Right lobe of liver (tissue), 6 donors: ENCODE measurements around the gene MLXIPL. TPM values are rescaled to one million over a fixed set of nuclear protein-coding genes. Genes with fewer than 3 reads are reported as not detected.
A peak's percentile ranks its signal among the peaks of the same experiment; 100 is the strongest.

Experiments used
- ATAC-seq, 4 donors: fragments of 200-7000 bp; cut with Tn5 transposase; one replicate each; pipeline ENCODE4 v1.9.1; 2020; ENCODE audit warnings: mild to moderate bottlenecking in 4 of 4, moderate library complexity in 4 of 4
- DNase-seq, 3 donors: peaks; one replicate each; pipeline ENCODE4 v3.0.0-alpha.2; 2020
- H3K27ac ChIP-seq, 3 donors: fragments of 200-600 bp; one replicate each; pipeline ENCODE4 v1.8.0; 2022
- H3K27me3 ChIP-seq, 2 donors: fragments of 200-600 bp; one replicate each; pipeline ENCODE4 v1.8.0; 2022
- H3K36me3 ChIP-seq, 4 donors: fragments of 200-600 bp; sonication (generic) in 1 of 4; one replicate each; pipeline versions ENCODE4 v1.5.1 to v1.8.0; 2017 to 2022; ENCODE audit warnings: control low read depth in 1 of 4
- H3K4me1 ChIP-seq, 4 donors: fragments of 200-600 bp; sonication (generic) in 1 of 4; one replicate each; pipeline versions ENCODE4 v1.5.1 to v1.8.0; 2017 to 2022; ENCODE audit warnings: control low read depth in 1 of 4
- H3K4me3 ChIP-seq, 3 donors: fragments of 200-600 bp; one replicate each; pipeline ENCODE4 v1.8.0; 2022
- H3K9me3 ChIP-seq, 4 donors: fragments of 200-600 bp; sonication (generic) in 1 of 4; one replicate each; pipeline versions ENCODE4 v1.5.1 to v1.8.0; 2017 to 2022; ENCODE audit warnings: control low read depth in 1 of 4
- POLR2A ChIP-seq: fragments of 450-650 bp; IDR thresholded peaks from one replicate; pipeline ENCODE4 v1.6.1; 2017; ENCODE audit warnings: antibody characterized with exemption, mild to moderate bottlenecking
- WGBS: methylation state at CpG from one replicate; pipeline ENCODE4 v1.1.6; 2018; ENCODE audit warnings: low coverage, low lambda C conversion rate; ENCODE audit not compliant: insufficient coverage; ENCODE audit errors: missing lambda C conversion rate; 5-methylcytosine and 5-hydroxymethylcytosine counted together
- intact Hi-C, 2 donors: fragments of 100-400 bp; cut with DNase I; formaldehyde crosslinking; loops; one replicate each; pipeline versions ENCODE4 v1.11.2 to v1.14.1; 2022
- total RNA-seq, 6 experiments: library from RNA; depleted of rRNA in 2 of 6; stranded (reverse); fragments of >200 nt in 2 of 6; fragmentation: NEBNext Ultra II Directional in 3 of 6; extraction: Animal tissue kit (Norgen Biotek cat#: 25700) in 3 of 6; gene quantifications; one replicate each; pipeline versions ENCODE4 v1.1.0 to v1.2.4, GENCODE V29; 2016 to 2023
- TF ChIP-seq, protein P1 (sequence below), 4 donors: fragments of 200-600 bp in 3 of 4; fragments of 450-650 bp in 1 of 4; IDR thresholded peaks; one replicate each; pipeline versions ENCODE4 v1.5.1 to v1.8.0; 2016 to 2022; ENCODE audit warnings: antibody characterized with exemption in 4 of 4, mild to moderate bottlenecking in 2 of 4
- donor health status: DM: no; HTN: yes; CAD: no.
- donor health status: DM: no; HTN: no; CAD: no.
- donor health status: DM: no; HTN: no; CAD: no.
- donor health status: DM: no; HTN: yes; CAD: no.
- donor health status: DM: no; HTN: yes; CAD: no.

Gene MLXIPL
- total RNA-seq, 6 experiments from 2014 or later, result 53.5 to 552 (median 225) TPM

DNA sequence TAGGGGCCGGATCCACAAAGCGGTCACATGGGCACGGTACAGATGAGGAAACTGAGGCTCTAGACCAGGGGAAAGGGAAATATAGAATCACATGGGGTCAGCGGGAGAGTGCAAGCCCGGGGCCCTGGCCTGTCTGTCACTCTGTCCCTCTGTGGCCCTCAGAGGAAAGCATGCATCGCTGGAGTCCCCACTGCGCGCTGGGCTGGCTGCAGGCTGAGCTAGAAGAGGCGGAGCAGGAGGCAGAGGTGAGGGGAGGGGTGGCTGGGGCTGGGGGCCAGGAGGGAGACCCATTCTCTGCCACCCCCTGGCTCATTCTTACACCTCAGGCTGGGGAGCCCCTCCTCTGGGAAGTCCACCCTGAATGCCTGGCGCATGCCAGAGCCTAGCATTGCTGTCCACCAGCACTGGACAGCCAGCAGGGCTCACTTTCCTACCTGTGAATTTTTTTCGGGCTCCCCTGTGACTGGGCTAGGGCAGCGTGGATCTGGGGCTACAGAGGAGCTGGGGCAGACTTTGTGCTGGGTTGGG, 45.6 kb upstream of the MLXIPL start:
- intact Hi-C loops, result loop anchor here in 1 of 2 donors (10.0 kb wide), 2 partner anchors 55 to 65 kb away; no protein-coding TSS in a partner anchor
- DNase-seq (no peak), ATAC-seq (no peak)
- Histone ChIP-seq H3K27ac (no peak overlapping the region), H3K4me1 (peaks cover 0 to 10% (median under 1%) of the 10 kb centered on the region in 4 donors), H3K4me3 (no peak overlapping the region), H3K27me3 (no peaks in the 10 kb centered on the region), H3K9me3 (no peaks in the 10 kb centered on the region), H3K36me3 (no peaks in the 10 kb centered on the region)
- 72% methylated on average over 4 of the region's 12 CpGs for WGBS
- TF ChIP-seq, protein P1, sequence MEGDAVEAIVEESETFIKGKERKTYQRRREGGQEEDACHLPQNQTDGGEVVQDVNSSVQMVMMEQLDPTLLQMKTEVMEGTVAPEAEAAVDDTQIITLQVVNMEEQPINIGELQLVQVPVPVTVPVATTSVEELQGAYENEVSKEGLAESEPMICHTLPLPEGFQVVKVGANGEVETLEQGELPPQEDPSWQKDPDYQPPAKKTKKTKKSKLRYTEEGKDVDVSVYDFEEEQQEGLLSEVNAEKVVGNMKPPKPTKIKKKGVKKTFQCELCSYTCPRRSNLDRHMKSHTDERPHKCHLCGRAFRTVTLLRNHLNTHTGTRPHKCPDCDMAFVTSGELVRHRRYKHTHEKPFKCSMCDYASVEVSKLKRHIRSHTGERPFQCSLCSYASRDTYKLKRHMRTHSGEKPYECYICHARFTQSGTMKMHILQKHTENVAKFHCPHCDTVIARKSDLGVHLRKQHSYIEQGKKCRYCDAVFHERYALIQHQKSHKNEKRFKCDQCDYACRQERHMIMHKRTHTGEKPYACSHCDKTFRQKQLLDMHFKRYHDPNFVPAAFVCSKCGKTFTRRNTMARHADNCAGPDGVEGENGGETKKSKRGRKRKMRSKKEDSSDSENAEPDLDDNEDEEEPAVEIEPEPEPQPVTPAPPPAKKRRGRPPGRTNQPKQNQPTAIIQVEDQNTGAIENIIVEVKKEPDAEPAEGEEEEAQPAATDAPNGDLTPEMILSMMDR (IDR thresholded peaks at IDR 0.05), result no peak
- TF ChIP-seq POLR2A, result no peak

- TF ChIP-seq POLR2A, result no peak
- TF ChIP-seq, protein P1 (IDR thresholded peaks at IDR 0.05), result no peak
- no peaks in the 10 kb centered on the region for H3K9me3 ChIP-seq
- ATAC-seq, result no peak
- no peak overlapping the region for H3K4me3 ChIP-seq
- 68% methylated on average over 2 of the region's 19 CpGs for WGBS
- no peaks in the 10 kb centered on the region for H3K27me3 ChIP-seq
- DNase-seq, result no peak
- no peak overlapping the region for H3K27ac ChIP-seq
- no peaks in the 10 kb centered on the region for H3K36me3 ChIP-seq
- H3K4me1 ChIP-seq, result peaks cover 0 to 10% (median under 1%) of the 10 kb centered on the region in 4 donors
- intact Hi-C loops, result no loop called here
Measured at GRCh38 chr7:73669288-73669701, 45.0 kb upstream of the MLXIPL start.

DNA sequence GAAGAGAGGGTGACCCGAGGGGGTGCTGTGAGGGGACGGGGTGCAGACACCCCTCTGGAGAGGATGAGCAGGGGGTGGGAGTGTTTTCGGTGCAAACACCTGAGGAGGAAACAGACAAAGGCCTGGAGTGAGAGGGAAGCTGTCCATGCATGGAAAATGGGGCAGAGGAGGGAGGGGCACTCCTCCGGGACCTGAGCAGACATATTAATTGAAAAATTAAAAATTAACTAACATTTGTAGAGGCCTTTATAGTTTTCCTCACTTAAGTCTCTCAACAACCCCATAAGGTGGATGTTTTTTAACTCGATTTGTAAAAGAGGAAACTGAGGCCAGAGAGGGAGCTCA, 44.5 kb upstream of the MLXIPL start:
- Histone ChIP-seq H3K27me3 (no peaks in the 10 kb centered on the region), H3K9me3 (no peaks in the 10 kb centered on the region), H3K36me3 (no peaks in the 10 kb centered on the region), H3K4me3 (no peak overlapping the region), H3K27ac (no peak overlapping the region), H3K4me1 (peaks cover 0 to 10% (median under 1%) of the 10 kb centered on the region in 4 donors)
- TF ChIP-seq, protein P1 (IDR thresholded peaks at IDR 0.05), result no peak
- no peak for TF ChIP-seq POLR2A
- intact Hi-C loops, result no loop called here
- ATAC-seq, result no peak
- DNase-seq, result no peak
- 16% methylated on average over 4 of the region's 5 CpGs for WGBS

DNA sequence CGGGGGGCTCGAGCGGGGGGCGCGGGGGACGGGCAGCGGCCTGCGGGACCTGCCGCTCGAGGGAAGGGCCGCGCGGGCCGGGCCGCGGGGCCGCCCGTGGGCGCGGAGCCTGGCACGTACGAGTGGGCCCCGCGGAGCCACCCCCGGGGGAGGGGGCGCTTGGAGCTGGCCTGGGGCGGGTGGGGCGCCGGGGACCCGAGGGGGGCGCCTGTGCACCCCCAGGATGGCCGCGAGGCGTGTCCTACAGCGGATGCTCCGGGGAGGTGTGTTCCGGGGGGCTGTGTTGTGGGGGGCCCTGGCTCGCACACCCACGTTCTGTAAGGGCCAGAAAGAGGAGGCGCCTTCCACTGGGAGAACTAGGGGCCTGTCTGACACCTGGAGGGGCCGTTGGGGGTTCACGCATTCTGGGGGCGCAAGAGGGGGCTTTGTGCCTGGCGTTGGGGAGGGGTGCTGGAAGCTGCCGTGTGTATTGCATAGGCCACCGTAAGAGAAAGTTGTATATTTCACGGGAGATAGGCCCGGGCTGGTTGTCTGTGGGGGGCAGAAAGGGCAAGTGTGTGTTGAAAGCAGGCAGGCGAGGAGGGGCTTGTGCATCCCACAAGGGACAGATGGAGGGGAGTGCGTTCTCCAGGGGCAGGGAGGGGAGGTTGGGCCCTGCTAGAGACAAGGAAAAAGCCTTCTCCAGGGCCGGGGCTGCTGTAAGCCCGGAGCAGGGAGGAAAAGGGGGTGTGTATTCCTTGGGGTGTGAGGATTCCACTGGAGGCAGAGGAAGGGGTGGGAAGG, 44.0 kb upstream of the MLXIPL start:
- H3K9me3 ChIP-seq, result no peaks in the 10 kb centered on the region
- 4% methylated on average over 9 of the region's 52 CpGs for WGBS

More for the DNA sequence above, 44.0 kb upstream of the MLXIPL start:
- Histone ChIP-seq H3K4me3 (peak overlapping the region; percentile 18 to 60 (median 49)), H3K27me3 (no peaks in the 10 kb centered on the region), H3K4me1 (peaks cover 0 to 10% (median under 1%) of the 10 kb centered on the region in 4 donors), H3K36me3 (no peaks in the 10 kb centered on the region), H3K27ac (no peak overlapping the region)
- DNase-seq (no peak), ATAC-seq (no peak)
- intact Hi-C loops, result no loop called here
- no peak for TF ChIP-seq POLR2A
